SKM-1 treated with dmso at 0.1 percent for 144 hours (cell line): ENCODE results near the gene C2CD2L.
"Not testable (repeated sequence)": the region's sequence is repeated elsewhere in the genome, so short reads cannot be mapped to it uniquely, and the experiment has no call there.

ENCODE experiments used
- DNase-seq: peaks from one replicate; lab custom pipeline; 2025; ENCODE audit not compliant: unreplicated experiment; lab: John Stamatoyannopoulos, UW

The C2CD2L gene

GRCh38 chr11:119149018-119149785, 42.1 kb downstream of the C2CD2L start, which contains the start of gene ABCG4:
ABCG4 (plus strand) TSS chr11:119149052; CDS start chr11:119149966, 914 bp downstream.
- DNase-seq, result no peak

DNA sequence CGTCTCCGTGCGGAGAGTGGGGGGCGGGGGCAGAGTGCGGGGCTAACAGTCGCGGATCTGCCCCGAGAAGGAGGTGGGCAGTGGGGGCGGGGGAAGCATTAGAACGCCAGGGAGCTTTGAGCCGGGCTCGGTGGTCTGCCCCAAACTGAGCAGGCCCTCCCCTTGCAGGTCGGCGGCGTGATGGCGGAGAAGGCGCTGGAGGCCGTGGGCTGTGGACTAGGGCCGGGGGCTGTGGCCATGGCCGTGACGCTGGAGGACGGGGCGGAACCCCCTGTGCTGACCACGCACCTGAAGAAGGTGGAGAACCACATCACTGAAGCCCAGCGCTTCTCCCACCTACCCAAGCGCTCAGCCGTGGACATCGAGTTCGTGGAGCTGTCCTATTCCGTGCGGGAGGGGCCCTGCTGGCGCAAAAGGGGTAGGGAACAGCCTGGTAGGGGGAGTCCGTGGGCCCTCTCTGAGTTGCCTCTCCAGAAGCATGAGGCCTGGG, 42.7 kb downstream of the C2CD2L start:
- DNase-seq, result no peak

- no peak for DNase-seq
Measured at GRCh38 chr11:119152043-119152442, 44.9 kb downstream of the C2CD2L start.

GRCh38 chr11:119152604-119153003, 45.5 kb downstream of the C2CD2L start:
- no peak for DNase-seq

GRCh38 chr11:119153049-119153818, 46.1 kb downstream of the C2CD2L start:
- no peak for DNase-seq

DNA sequence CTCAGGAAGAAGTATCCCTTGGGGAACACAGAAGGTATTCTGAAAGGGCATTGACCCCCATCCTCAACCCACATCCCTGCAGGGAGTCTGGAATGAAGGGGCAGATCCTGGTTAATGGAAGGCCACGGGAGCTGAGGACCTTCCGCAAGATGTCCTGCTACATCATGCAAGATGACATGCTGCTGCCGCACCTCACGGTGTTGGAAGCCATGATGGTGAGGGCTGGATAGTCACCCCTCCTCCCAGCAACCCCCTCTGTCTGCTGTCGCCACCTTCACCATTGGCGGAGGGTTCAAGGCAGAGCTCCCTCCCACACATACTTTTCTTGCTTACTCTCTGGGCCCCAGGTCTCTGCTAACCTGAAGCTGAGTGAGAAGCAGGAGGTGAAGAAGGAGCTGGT, 47.0 kb downstream of the C2CD2L start:
- no peak for DNase-seq

DNA sequence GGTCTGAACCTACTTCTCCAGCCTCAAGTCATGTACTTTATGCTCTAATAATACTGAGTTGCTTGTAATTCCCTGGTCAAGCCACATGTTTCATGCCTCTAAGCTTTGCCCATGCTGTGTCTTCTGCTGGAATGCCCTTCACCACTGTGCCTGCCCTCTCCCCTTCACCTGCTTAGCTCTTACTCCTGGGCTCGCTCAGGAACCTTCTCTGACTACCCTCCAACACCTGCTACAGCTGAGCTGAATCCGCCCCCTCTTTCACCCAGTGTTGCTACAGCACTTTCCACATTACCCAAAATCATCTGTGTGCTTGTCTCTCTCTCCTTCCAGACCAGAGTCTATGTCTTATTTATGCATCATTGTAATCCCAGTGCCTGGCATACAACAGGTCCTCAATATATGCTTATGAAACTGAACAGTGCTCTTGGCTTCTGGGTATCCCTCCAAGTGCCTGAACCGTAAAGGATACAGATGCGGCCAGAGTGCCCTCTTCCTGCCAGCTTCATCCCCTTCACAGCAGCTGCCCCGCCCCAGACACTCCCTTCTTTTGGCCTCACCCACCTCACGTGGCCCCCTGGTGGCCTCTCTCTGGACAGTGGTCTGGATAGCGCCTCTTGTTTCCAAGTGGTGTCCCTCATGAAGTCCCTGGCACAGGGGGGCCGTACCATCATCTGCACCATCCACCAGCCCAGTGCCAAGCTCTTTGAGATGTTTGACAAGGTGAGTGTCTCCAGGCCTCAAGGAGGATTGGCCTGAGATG, 48.8 kb downstream of the C2CD2L start:
- DNase-seq, result no peak

- DNase-seq, result no peak
Measured at GRCh38 chr11:119156496-119156895, 49.4 kb downstream of the C2CD2L start.

GRCh38 chr11:119157063-119157462, 49.9 kb downstream of the C2CD2L start:
- DNase-seq, result no peak

GRCh38 chr11:119158467-119158866, 51.3 kb downstream of the C2CD2L start:
- DNase-seq, result no peak

DNA sequence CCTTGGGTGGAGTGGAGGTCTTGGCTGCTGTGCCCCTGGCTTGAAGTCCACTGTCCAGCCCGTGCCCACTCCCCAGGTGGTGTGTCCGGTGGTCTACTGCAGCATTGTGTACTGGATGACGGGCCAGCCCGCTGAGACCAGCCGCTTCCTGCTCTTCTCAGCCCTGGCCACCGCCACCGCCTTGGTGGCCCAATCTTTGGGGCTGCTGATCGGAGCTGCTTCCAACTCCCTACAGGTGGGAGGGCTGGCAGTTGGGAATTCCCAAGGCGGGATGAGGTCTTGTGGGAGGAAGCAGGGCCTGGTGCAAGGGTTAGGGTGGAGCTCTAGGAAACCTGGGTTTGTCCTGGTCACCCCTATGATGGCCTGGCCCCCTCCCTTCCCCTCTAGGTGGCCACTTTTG, 53.0 kb downstream of the C2CD2L start:
- DNase-seq, result no peak

- DNase-seq, result no peak
Measured at GRCh38 chr11:119161871-119162270, 54.7 kb downstream of the C2CD2L start.

DNA sequence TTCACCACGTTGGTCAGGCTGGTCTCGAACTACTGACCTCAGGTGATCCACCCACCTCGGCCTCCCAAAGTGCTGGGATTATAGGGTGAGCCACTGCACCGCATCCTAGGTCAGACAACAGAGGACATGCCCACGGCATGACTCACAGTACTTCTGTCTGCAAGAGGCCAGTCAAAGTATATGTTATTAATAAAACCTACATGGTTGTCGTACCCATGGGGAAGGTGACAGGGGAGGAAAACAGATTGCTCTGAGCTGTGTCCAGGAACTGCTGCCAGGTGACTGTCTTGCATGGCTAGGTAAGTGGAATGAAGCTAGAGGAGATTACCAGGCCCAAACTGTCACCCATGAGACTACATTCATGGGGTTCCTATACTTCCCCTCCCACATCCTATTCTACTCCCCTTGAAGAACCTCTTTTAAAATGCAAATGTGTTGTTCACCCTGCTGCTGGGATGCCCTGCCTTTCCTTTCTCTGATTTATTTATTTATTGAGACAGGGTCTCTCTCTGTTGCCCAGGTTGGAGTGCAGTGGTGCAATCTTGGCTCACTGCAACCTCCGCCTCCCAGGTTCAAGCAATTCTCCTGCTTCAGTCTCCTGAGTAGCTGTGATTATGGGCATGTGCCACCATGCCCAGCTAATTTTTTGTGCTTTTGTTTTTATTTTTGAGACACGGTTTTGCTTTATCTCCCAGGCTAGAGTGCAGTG, 59.4 kb downstream of the C2CD2L start:
- DNase-seq, result no peak

DNA sequence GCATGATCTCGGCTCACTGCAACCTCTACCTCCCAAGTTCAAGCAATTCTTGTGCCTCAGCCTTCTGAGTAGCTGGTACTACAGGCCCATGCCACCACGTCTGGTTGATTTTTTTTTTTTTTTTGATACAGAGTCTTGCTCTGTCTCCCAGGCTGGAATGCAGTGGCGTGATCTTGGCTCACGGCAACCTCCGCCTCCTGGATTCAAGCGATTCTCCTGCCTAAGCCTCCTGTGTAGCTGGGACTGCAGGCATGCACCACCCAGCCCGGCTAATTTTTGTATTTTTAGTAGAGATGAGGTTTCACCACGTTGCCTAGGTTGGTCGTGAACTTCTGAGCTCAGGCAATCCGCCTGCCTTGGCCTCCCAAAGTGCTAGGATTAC, 59.9 kb downstream of the C2CD2L start:
- DNase-seq, result not testable (repeated sequence)

DNA sequence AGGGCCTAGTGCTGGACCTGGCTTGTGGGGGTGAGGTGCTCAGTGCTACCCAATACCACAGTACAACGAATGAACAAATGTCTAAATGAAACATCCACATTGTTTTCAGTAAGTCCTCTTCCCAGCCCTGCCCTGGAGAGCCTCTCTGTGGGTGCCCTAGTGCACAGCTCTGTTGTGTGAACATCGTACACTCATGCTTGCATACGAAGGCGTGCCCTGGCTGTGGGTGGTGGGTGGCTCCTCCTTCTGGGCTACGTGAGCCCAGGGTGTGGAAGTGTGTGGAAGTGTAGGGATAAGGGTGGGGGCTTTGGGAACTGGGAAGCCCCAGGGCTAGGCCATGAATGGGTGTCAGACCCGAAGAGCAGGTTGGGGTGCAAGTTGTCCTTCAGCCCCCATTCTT, 60.8 kb downstream of the C2CD2L start:
- DNase-seq, result no peak
